HepG2 (cell line): ENCODE measurements around the gene SASS6. TPM values are rescaled to one million over a fixed set of nuclear protein-coding genes. Genes with fewer than 3 reads are reported as not detected.

Experiments
- GATAD1 ChIP-seq: IDR thresholded peaks from 2 replicates; pipeline ENCODE4 v1.6.1; 2016; ENCODE audit warnings: missing genetic modification reagents, missing compliant biosample characterization
- GPBP1L1 ChIP-seq: sonication (generic); formaldehyde crosslinking; IDR thresholded peaks from 2 replicates; pipeline ENCODE4 v1.5.0; 2020; ENCODE audit warnings: mild to moderate bottlenecking, missing genetic modification reagents
- HNRNPLL ChIP-seq: fragments of 200-400 bp; formaldehyde crosslinking; IDR thresholded peaks from 2 replicates; pipeline ENCODE4 v1.6.1; 2017; ENCODE audit warnings: mild to moderate bottlenecking, low read depth, low read length; ENCODE audit not compliant: poor library complexity, severe bottlenecking
- HOXA7 ChIP-seq: sonication (generic); formaldehyde crosslinking; IDR thresholded peaks from 2 replicates; pipeline ENCODE4 v1.8.1; 2022; ENCODE audit warnings: mild to moderate bottlenecking, missing genetic modification reagents, moderate library complexity
- MATR3 ChIP-seq: sonication (generic); formaldehyde crosslinking; IDR thresholded peaks from 2 replicates; pipeline ENCODE4 v1.4.0; 2020; ENCODE audit warnings: missing genetic modification reagents
- MIXL1 ChIP-seq: IDR thresholded peaks from 2 replicates; pipeline ENCODE4 v1.6.1; 2016
- MYC ChIP-seq: sonication (generic); formaldehyde crosslinking; IDR thresholded peaks from 2 replicates; pipeline ENCODE4 v1.9.0; 2021; ENCODE audit warnings: missing genetic modification reagents, borderline replicate concordance
- REPIN1 ChIP-seq: sonication (generic); formaldehyde crosslinking; IDR thresholded peaks from 2 replicates; pipeline ENCODE4 v1.8.0; 2022; ENCODE audit warnings: missing genetic modification reagents, low read depth, mild to moderate bottlenecking, borderline replicate concordance
- REXO4 ChIP-seq: sonication (generic); formaldehyde crosslinking; IDR thresholded peaks from 2 replicates; pipeline ENCODE4 v1.8.0; 2022; ENCODE audit warnings: missing genetic modification reagents, mild to moderate bottlenecking, borderline replicate concordance
- TAF15 ChIP-seq: fragments of 200-400 bp; formaldehyde crosslinking; IDR thresholded peaks from one replicate; pipeline ENCODE4 v1.6.1; 2018; ENCODE audit warnings: mild to moderate bottlenecking, low read depth, low read length; ENCODE audit not compliant: poor library complexity, severe bottlenecking
- ZNF18 ChIP-seq: sonication (generic); formaldehyde crosslinking; IDR thresholded peaks from 2 replicates; pipeline ENCODE4 v1.8.0; 2022; ENCODE audit warnings: mild to moderate bottlenecking, missing genetic modification reagents; ENCODE audit not compliant: insufficient replicate concordance
- ZNF274 ChIP-seq: sonication (generic); formaldehyde crosslinking; IDR thresholded peaks from 2 replicates; pipeline ENCODE4 v1.5.1; 2020; ENCODE audit warnings: mild to moderate bottlenecking, missing genetic modification reagents
- ZNF275 ChIP-seq: sonication (generic); formaldehyde crosslinking; IDR thresholded peaks from 2 replicates; pipeline ENCODE4 v1.8.0; 2022; ENCODE audit warnings: missing genetic modification reagents, mild to moderate bottlenecking, inconsistent platforms, borderline replicate concordance
- ZNF501 ChIP-seq: sonication (generic); formaldehyde crosslinking; IDR thresholded peaks from 2 replicates; pipeline ENCODE4 v1.5.1; 2020; ENCODE audit warnings: mild to moderate bottlenecking, moderate library complexity, missing genetic modification reagents
- ZNF792 ChIP-seq: IDR thresholded peaks from 2 replicates; pipeline ENCODE4 v1.6.1; 2016
- ZSCAN12 ChIP-seq: sonication (generic); formaldehyde crosslinking; IDR thresholded peaks from 2 replicates; pipeline ENCODE4 v1.9.0; 2021; ENCODE audit warnings: mild to moderate bottlenecking, missing genetic modification reagents
- polyA plus RNA-seq, 8 experiments: library from polyadenylated mRNA; depleted of rRNA in 3 of 8; stranded (reverse) in 7 of 8; unstranded in 1 of 8; fragments of >200 nt; fragmentation: Illumina TruSeq in 4 of 8; extraction: Trizol in 4 of 8; gene quantifications; 2 replicates each; pipeline versions ENCODE4 v1.2.1 to v1.2.3, GENCODE V29; 2011 to 2016; ENCODE audit warnings: low read depth in 4 of 8, missing spikeins in 1 of 8, mixed read lengths in 1 of 8; ENCODE audit not compliant: insufficient read depth in 1 of 8
- total RNA-seq, 5 experiments: library from RNA; depleted of rRNA; stranded (reverse); fragments of >200 nt; fragmentation: Illumina TruSeq; extraction: Trizol; gene quantifications; 2 replicates each; pipeline ENCODE4 v1.2.3, GENCODE V29; 2016; ENCODE audit warnings: low read depth in 1 of 5
- TF ChIP-seq, protein P1 (sequence below): sonication (generic); formaldehyde crosslinking; IDR thresholded peaks from 2 replicates; pipeline ENCODE4 v1.4.0; 2020; ENCODE audit warnings: missing genetic modification reagents
- TF ChIP-seq, protein P2 (sequence below): sonication (generic); formaldehyde crosslinking; IDR thresholded peaks from 2 replicates; pipeline ENCODE4 v1.9.0; 2021; ENCODE audit warnings: missing genetic modification reagents, borderline replicate concordance
- TF ChIP-seq, protein P3 (sequence below): sonication (generic); formaldehyde crosslinking; IDR thresholded peaks from 2 replicates; pipeline ENCODE4 v1.5.1; 2020; ENCODE audit warnings: mild to moderate bottlenecking, missing genetic modification reagents

The SASS6 gene
- total and polyA plus RNA-seq, 2 of the 13 experiments (the other 11 are each of a cell fraction or from before 2014, with no cell fraction given), result 2.3 to 10.7 TPM

GRCh38 chr1:100132566-100133477 lies at the start of gene SASS6, which contains the start of gene TRMT13 (continued):
- TF ChIP-seq ZNF18 (peak; percentile 65), REPIN1 (CRISPR knock-in tag) (peak; percentile 92; the same call in 1 of the 2 replicates), REXO4 (CRISPR knock-in tag) (no peak), HOXA7 (CRISPR knock-in tag) (no peak), TAF15 (no peak), HNRNPLL (peak; percentile 53), MYC (CRISPR knock-in tag) (peak; percentile 89), ZNF275 (peak; percentile 46; the same call in 1 of the 2 replicates), ZSCAN12 (CRISPR knock-in tag) (no peak), ZNF792 (CRISPR knock-in tag) (peak; percentile 79; the same call in 1 of the 2 replicates), ZNF501 (CRISPR knock-in tag) (peak; percentile 97), GATAD1 (CRISPR knock-in tag) (peak; percentile 95), GPBP1L1 (CRISPR knock-in tag) (no peak), MIXL1 (CRISPR knock-in tag) (0 out of 2 replicates have a peak, but pooled peaks have one; percentile 48), ZNF274 (CRISPR knock-in tag) (peak; percentile 51; the same call in 1 of the 2 replicates), MATR3 (CRISPR knock-in tag) (no peak)
- TF ChIP-seq, protein P1, sequence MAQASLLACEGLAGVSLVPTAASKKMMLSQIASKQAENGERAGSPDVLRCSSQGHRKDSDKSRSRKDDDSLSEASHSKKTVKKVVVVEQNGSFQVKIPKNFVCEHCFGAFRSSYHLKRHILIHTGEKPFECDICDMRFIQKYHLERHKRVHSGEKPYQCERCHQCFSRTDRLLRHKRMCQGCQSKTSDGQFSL (CRISPR knock-in tag), result 0 out of 2 replicates have a peak, but pooled peaks have one; percentile 48
- TF ChIP-seq, protein P2, sequence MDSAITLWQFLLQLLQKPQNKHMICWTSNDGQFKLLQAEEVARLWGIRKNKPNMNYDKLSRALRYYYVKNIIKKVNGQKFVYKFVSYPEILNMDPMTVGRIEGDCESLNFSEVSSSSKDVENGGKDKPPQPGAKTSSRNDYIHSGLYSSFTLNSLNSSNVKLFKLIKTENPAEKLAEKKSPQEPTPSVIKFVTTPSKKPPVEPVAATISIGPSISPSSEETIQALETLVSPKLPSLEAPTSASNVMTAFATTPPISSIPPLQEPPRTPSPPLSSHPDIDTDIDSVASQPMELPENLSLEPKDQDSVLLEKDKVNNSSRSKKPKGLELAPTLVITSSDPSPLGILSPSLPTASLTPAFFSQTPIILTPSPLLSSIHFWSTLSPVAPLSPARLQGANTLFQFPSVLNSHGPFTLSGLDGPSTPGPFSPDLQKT (CRISPR knock-in tag), result 0 out of 2 replicates have a peak, but pooled peaks have one; percentile 36
- TF ChIP-seq, protein P3, sequence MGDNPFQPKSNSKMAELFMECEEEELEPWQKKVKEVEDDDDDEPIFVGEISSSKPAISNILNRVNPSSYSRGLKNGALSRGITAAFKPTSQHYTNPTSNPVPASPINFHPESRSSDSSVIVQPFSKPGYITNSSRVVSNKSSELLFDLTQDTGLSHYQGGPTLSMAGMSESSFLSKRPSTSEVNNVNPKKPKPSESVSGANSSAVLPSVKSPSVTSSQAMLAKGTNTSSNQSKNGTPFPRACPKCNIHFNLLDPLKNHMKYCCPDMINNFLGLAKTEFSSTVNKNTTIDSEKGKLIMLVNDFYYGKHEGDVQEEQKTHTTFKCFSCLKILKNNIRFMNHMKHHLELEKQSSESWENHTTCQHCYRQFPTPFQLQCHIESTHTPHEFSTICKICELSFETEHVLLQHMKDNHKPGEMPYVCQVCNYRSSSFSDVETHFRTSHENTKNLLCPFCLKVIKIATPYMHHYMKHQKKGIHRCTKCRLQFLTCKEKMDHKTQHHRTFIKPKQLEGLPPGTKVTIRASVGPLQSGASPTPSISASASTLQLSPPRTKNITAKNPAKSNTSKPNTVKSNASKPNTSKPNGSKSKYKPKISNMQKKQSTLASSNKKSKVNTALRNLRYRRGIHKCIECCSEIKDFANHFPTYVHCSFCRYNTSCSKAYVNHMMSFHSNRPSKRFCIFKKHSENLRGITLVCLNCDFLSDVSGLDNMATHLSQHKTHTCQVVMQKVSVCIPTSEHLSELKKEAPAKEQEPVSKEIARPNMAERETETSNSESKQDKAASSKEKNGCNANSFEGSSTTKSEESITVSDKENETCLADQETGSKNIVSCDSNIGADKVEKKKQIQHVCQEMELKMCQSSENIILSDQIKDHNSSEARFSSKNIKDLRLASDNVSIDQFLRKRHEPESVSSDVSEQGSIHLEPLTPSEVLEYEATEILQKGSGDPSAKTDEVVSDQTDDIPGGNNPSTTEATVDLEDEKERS (CRISPR knock-in tag), result peak; percentile 75
